Panc1 (cell line): Measurements from ENCODE around the gene UQCRH. TPM values are rescaled to one million over a fixed set of nuclear protein-coding genes. Genes with fewer than 3 reads are reported as not detected.
"Not testable (repeated sequence)": the region's sequence is repeated elsewhere in the genome, so short reads cannot be mapped to it uniquely, and the experiment has no call there.

ENCODE experiments used
- ATAC-seq: fragments of 200-7000 bp; cut with Tn5 transposase; 2 replicates; pipeline ENCODE4 v1.9.1; 2020; ENCODE audit warnings: mild to moderate bottlenecking, moderate library complexity
- BruUV-seq: library from RNA; stranded (reverse); fragments of 400-500 nt; replicated peaks from 2 replicates; lab custom pipeline; 2021; lab: Mats Ljungman, UMichigan
- CTCF ChIA-PET: fragments of 300-600 bp; sonication (Branson Sonifier 250); formaldehyde crosslinking; loops from one replicate; lab custom pipeline; 2022; ENCODE audit warnings: antibody characterized with exemption; lab: Charles Lee
- POLR2A ChIA-PET: fragments of 300-600 bp; sonication (Branson Sonifier 250); formaldehyde crosslinking; loops from one replicate; lab custom pipeline; 2022; ENCODE audit warnings: antibody characterized with exemption; lab: Charles Lee
- DNase-seq: peaks from one replicate; pipeline ENCODE4 v3.0.0-alpha.2; 2010; ENCODE audit warnings: low read depth, low spot score
- H3K27ac ChIP-seq: 2 replicates; pipeline ENCODE4 v1.5.1; 2011; ENCODE audit warnings: mild to moderate bottlenecking, low read length, inconsistent platforms
- H3K27me3 ChIP-seq: fragments of 200-500 bp; sonication (Bioruptor generic); 2 replicates; pipeline ENCODE4 v1.6.0; 2014; ENCODE audit warnings: low read length, inconsistent platforms; ENCODE audit not compliant: control insufficient read depth, insufficient read depth
- H3K36me3 ChIP-seq: fragments of 200-500 bp; sonication (Bioruptor generic); 2 replicates; pipeline ENCODE4 v1.5.1; 2014; ENCODE audit warnings: inconsistent platforms, mild to moderate bottlenecking, low read length, moderate library complexity; ENCODE audit not compliant: control insufficient read depth, insufficient read depth
- H3K4me1 ChIP-seq: 2 replicates; pipeline ENCODE4 v1.5.1; 2011; ENCODE audit warnings: inconsistent platforms, mild to moderate bottlenecking, low read length, moderate library complexity; ENCODE audit not compliant: control insufficient read depth, insufficient read depth
- H3K4me3 ChIP-seq, 2 experiments: 2 replicates each; pipeline ENCODE4 v1.5.1; 2011 to 2012; ENCODE audit warnings: low read depth in 2 of 2, low read length in 2 of 2, mild to moderate bottlenecking in 2 of 2, inconsistent platforms in 1 of 2, moderate library complexity in 1 of 2
- H3K9me3 ChIP-seq: fragments of 200-500 bp; sonication (Bioruptor generic); 2 replicates; pipeline ENCODE4 v1.5.1; 2014; ENCODE audit warnings: low read depth, mild to moderate bottlenecking, inconsistent platforms, low read length, moderate library complexity; ENCODE audit not compliant: control insufficient read depth, insufficient read depth
- CTCF ChIP-seq: fragments of 450-650 bp; IDR thresholded peaks from 2 replicates; pipeline ENCODE4 v1.5.1; 2017; ENCODE audit warnings: mild to moderate bottlenecking
- POLR2AphosphoS5 ChIP-seq: IDR thresholded peaks from 2 replicates; pipeline ENCODE4 v1.6.1; 2012; ENCODE audit warnings: mild to moderate bottlenecking, low read depth, low read length, moderate library complexity
- REST ChIP-seq, 2 experiments: IDR thresholded peaks; 2 replicates each; pipeline ENCODE4 v1.6.1; 2011 to 2012; ENCODE audit warnings: low read depth in 2 of 2, control low read depth in 1 of 2, low read length in 1 of 2, mild to moderate bottlenecking in 1 of 2, moderate library complexity in 1 of 2; ENCODE audit not compliant: insufficient read depth in 1 of 2
- SIN3A ChIP-seq: IDR thresholded peaks from 2 replicates; pipeline ENCODE4 v1.6.1; 2012; ENCODE audit warnings: low read depth, mild to moderate bottlenecking, low read length, moderate library complexity, borderline replicate concordance; ENCODE audit not compliant: insufficient read depth
- TCF7L2 ChIP-seq: IDR thresholded peaks from 2 replicates; pipeline ENCODE4 v1.6.1; 2011; ENCODE audit warnings: mild to moderate bottlenecking, low read depth, low read length, inconsistent platforms
- in situ Hi-C: cut with HindIII; loops from 2 replicates; pipeline ENCODE4 v1.10.0; 2016; ENCODE audit warnings: low sequenced_read_pairs, low pct_unique_long_range_greater_than_20kb
- intact Hi-C: fragments of 100-400 bp; cut with micrococcal nuclease; formaldehyde crosslinking; loops from one replicate; pipeline ENCODE4 v1.10.0; 2022; ENCODE audit not compliant: unreplicated experiment
- total RNA-seq: library from RNA; stranded (reverse); gene quantifications from one replicate; pipeline ENCODE4 v1.2.1, GENCODE V29; 2021; ENCODE audit not compliant: unreplicated experiment

UQCRH gene
- total RNA-seq, 1 experiment from 2014 or later, result 498 TPM

GRCh38 chr1:46331786-46332540 lies 28.5 kb downstream of the UQCRH start:
- H3K36me3 ChIP-seq, H3K27ac ChIP-seq, H3K4me1 ChIP-seq, BruUV-seq, DNase-seq, ATAC-seq, POLR2A ChIA-PET, in situ Hi-C loops, intact Hi-C loops, CTCF ChIA-PET, H3K9me3 ChIP-seq, H3K27me3 ChIP-seq, H3K4me3 ChIP-seq: not testable (repeated sequence)

- ChIA-PET CTCF (interaction anchor here (0.5 to 1.8 kb wide), 3 partner anchors 8 to 37 kb away, joined by 3 to 14 read pairs (median 3); no protein-coding TSS in a partner anchor), POLR2A (interaction anchor here (0.6 kb wide), 1 partner anchor 302 kb away, joined by 4 read pairs; no protein-coding TSS in a partner anchor)
- in situ Hi-C loops, result no loop called here
- peak; percentile 90 for ATAC-seq
- H3K27me3 ChIP-seq, result no peaks in the 10 kb centered on the region
- H3K4me1 ChIP-seq, result no peaks in the 10 kb centered on the region
- no TSS peak for BruUV-seq
- DNase-seq, result no peak
- intact Hi-C loops, result no loop called here
- H3K36me3 ChIP-seq, result no peaks in the 10 kb centered on the region
- H3K4me3 ChIP-seq, result no peak overlapping the region
- H3K27ac ChIP-seq, result no peak overlapping the region
- no peaks in the 10 kb centered on the region for H3K9me3 ChIP-seq
- TF ChIP-seq CTCF (peak; percentile 76), SIN3A (no peak), TCF7L2 (no peak), REST (IDR thresholded peaks at IDR 0.05; ENCODE audit: insufficient read depth in 1 of 2, low read depth in 2 of 2, low read length in 1 of 2) (no peak), POLR2AphosphoS5 (no peak)
Observed at GRCh38 chr1:46333300-46334029, 30.0 kb downstream of the UQCRH start.

- no peaks in the 10 kb centered on the region for H3K27me3 ChIP-seq
- in situ Hi-C loops (no loop called here), intact Hi-C loops (no loop called here)
- H3K4me1 ChIP-seq, result no peaks in the 10 kb centered on the region
- DNase-seq (no peak), ATAC-seq (no peak)
- POLR2A ChIA-PET, result no interaction called here
- H3K4me3 ChIP-seq, result no peak overlapping the region
- no peak for TF ChIP-seq POLR2AphosphoS5
- no peak for TF ChIP-seq TCF7L2
- no peak for TF ChIP-seq CTCF
- TF ChIP-seq REST (IDR thresholded peaks at IDR 0.05; ENCODE audit: insufficient read depth in 1 of 2, low read depth in 2 of 2, low read length in 1 of 2), result no peak
- no peak for TF ChIP-seq SIN3A
- CTCF ChIA-PET, result interaction anchor here (0.5 to 1.8 kb wide), 3 partner anchors 9 to 37 kb away, joined by 3 to 14 read pairs (median 3); no protein-coding TSS in a partner anchor
- no TSS peak for BruUV-seq
- no peak overlapping the region for H3K27ac ChIP-seq
- no peaks in the 10 kb centered on the region for H3K36me3 ChIP-seq
- no peaks in the 10 kb centered on the region for H3K9me3 ChIP-seq
Observed at GRCh38 chr1:46334030-46334384, 30.5 kb downstream of the UQCRH start.
